Liver (tissue), 3 donors: ENCODE data around the gene NCOR2.

Source experiments
- FOXA1 ChIP-seq: IDR thresholded peaks from 2 replicates; pipeline ENCODE4 v1.6.1; 2016; ENCODE audit warnings: antibody characterized with exemption
- HNF4G ChIP-seq: IDR thresholded peaks from 2 replicates; pipeline ENCODE4 v1.6.1; 2016; ENCODE audit warnings: antibody characterized with exemption
- SP1 ChIP-seq: IDR thresholded peaks from 2 replicates; pipeline ENCODE4 v1.6.1; 2018; ENCODE audit warnings: antibody characterized with exemption, mild to moderate bottlenecking
- TAF1 ChIP-seq: conservative IDR thresholded peaks from 2 replicates; pipeline ENCODE4 v1.6.1; 2016; ENCODE audit warnings: antibody characterized with exemption, mild to moderate bottlenecking
- TF ChIP-seq, protein P1 (sequence below): fragments of 150-350 bp; IDR thresholded peaks from 2 replicates; pipeline ENCODE4 v1.5.1; 2017; ENCODE audit warnings: improper control_type of control experiment, low read depth, low read length; ENCODE audit not compliant: missing input control
- TF ChIP-seq, protein P2 (sequence below): IDR thresholded peaks from 2 replicates; pipeline ENCODE4 v1.6.1; 2016; ENCODE audit warnings: antibody characterized with exemption, mild to moderate bottlenecking
- donor health status: healthy.
- donor health status: healthy.

GRCh38 chr12:124588018-124588634 lies 20.7 kb upstream of the NCOR2 start:
- TF ChIP-seq, protein P1, sequence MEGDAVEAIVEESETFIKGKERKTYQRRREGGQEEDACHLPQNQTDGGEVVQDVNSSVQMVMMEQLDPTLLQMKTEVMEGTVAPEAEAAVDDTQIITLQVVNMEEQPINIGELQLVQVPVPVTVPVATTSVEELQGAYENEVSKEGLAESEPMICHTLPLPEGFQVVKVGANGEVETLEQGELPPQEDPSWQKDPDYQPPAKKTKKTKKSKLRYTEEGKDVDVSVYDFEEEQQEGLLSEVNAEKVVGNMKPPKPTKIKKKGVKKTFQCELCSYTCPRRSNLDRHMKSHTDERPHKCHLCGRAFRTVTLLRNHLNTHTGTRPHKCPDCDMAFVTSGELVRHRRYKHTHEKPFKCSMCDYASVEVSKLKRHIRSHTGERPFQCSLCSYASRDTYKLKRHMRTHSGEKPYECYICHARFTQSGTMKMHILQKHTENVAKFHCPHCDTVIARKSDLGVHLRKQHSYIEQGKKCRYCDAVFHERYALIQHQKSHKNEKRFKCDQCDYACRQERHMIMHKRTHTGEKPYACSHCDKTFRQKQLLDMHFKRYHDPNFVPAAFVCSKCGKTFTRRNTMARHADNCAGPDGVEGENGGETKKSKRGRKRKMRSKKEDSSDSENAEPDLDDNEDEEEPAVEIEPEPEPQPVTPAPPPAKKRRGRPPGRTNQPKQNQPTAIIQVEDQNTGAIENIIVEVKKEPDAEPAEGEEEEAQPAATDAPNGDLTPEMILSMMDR = no peak
- TF ChIP-seq, protein P2, sequence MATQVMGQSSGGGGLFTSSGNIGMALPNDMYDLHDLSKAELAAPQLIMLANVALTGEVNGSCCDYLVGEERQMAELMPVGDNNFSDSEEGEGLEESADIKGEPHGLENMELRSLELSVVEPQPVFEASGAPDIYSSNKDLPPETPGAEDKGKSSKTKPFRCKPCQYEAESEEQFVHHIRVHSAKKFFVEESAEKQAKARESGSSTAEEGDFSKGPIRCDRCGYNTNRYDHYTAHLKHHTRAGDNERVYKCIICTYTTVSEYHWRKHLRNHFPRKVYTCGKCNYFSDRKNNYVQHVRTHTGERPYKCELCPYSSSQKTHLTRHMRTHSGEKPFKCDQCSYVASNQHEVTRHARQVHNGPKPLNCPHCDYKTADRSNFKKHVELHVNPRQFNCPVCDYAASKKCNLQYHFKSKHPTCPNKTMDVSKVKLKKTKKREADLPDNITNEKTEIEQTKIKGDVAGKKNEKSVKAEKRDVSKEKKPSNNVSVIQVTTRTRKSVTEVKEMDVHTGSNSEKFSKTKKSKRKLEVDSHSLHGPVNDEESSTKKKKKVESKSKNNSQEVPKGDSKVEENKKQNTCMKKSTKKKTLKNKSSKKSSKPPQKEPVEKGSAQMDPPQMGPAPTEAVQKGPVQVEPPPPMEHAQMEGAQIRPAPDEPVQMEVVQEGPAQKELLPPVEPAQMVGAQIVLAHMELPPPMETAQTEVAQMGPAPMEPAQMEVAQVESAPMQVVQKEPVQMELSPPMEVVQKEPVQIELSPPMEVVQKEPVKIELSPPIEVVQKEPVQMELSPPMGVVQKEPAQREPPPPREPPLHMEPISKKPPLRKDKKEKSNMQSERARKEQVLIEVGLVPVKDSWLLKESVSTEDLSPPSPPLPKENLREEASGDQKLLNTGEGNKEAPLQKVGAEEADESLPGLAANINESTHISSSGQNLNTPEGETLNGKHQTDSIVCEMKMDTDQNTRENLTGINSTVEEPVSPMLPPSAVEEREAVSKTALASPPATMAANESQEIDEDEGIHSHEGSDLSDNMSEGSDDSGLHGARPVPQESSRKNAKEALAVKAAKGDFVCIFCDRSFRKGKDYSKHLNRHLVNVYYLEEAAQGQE = no peak
- TF ChIP-seq SP1 = no peak
- TF ChIP-seq TAF1 = no peak
- TF ChIP-seq FOXA1 = no peak
- TF ChIP-seq HNF4G = no peak
